GM10266 (cell line): ENCODE data around the gene AGPAT2.

Experiments used
- DNase-seq: peaks from one replicate; pipeline ENCODE4 v3.0.0; 2012; ENCODE audit errors: extremely low spot score
- TF ChIP-seq, protein P1 (sequence below): IDR thresholded peaks from 2 replicates; pipeline ENCODE4 v1.5.1; 2012; ENCODE audit warnings: mild to moderate bottlenecking, low read depth; ENCODE audit not compliant: control insufficient read depth, insufficient read depth; ENCODE audit errors: missing control alignments

The AGPAT2 gene

DNA sequence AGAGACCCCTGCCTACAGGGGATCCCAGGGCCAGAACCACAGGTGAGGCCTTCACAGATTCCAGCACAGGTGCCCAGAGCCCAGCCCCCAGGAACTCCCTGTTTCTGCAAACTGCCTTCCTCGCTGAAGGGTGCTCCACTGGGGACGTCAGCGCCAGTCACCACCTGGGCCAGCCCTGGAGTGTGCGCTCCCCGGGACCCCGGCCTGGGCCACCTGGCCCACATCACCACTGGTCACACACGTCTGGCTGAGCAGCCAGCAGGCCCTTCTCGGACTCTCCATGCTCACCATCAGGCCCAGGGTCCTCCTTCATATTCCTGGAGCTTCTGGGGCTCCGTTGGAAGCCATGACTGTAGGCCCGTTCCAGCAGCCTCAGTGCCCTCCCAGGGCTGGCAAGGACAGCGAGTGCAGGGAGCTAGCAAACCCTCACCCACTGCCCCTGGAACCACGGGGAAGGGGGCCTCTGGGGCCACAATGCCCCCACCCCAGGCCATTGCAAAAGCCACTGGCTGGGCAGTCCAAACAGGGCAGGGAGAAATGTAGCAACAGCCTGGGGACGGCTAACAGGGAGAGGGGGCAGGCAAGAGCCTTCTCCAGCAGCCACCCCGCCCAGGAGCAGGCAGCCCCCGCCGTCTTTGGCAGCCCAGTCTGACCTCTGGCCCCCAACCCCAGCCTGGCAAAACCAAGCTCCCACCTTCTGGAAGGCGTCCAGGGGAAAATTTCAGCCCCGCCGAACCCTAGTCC, 1.3 kb downstream of the AGPAT2 start:
- TF ChIP-seq, protein P1, sequence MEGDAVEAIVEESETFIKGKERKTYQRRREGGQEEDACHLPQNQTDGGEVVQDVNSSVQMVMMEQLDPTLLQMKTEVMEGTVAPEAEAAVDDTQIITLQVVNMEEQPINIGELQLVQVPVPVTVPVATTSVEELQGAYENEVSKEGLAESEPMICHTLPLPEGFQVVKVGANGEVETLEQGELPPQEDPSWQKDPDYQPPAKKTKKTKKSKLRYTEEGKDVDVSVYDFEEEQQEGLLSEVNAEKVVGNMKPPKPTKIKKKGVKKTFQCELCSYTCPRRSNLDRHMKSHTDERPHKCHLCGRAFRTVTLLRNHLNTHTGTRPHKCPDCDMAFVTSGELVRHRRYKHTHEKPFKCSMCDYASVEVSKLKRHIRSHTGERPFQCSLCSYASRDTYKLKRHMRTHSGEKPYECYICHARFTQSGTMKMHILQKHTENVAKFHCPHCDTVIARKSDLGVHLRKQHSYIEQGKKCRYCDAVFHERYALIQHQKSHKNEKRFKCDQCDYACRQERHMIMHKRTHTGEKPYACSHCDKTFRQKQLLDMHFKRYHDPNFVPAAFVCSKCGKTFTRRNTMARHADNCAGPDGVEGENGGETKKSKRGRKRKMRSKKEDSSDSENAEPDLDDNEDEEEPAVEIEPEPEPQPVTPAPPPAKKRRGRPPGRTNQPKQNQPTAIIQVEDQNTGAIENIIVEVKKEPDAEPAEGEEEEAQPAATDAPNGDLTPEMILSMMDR, result no peak
- no peak for DNase-seq

DNA sequence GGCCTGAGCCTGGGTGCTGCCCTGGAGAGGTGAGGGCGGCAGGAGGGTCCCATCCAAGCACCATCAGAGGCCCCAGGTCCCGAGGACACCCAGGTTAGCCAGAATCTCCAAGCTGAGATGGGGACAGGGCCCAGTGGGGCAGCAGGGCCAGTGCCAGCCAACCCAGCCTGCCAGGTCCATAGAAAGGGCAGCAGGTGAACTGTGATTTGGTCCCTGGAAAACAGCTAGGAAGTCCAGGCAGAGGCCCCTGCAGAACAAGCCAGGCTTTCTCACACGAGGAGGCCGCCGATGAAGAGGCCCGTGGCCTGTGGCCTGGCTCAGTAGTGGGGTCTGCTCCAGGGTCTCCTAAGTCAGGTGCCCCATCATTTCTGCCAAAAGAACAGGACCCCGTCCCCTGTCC, 2.0 kb downstream of the AGPAT2 start:
- TF ChIP-seq, protein P1, result no peak
- DNase-seq, result no peak

DNA sequence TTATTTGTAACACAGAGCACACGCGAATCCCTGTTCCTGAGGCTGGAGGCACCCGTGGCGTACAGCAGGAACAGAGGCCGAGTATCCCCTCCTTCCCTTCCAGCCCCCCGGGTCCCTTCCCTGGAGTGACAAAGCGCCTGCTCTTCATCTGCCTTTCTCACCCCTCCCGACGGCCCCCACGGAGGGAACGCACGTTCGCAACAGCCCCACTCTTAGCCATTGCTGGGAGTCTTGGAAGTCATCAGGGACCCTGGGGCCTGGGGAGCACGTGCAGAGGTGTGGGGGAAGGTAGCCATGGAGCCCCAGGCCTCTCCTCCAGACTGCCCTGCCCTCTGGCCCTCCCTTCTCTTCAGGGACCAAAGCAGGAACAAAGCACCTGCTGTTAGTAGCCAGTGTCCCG, 2.5 kb downstream of the AGPAT2 start:
- no peak for DNase-seq
- TF ChIP-seq, protein P1, result no peak

DNA sequence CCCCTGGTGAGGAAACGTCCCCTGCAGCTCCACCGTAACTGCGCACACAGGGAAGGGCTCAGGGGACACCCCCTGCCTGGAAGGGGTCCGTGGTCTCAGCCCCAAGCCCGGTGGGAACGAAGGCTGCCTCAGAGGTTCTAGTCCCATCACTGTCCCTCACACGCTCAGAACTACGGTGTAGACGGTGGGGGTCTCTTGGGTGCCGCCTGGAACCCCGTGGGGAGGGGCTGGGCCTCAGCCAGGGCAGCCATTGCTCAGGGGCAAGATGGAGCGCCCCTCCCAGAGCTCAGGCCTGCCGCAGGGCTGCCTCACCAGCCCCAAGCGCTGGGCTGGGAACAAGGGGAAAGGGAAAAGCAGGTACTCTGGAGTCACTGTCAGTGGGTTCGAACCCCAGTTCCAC, 2.9 kb downstream of the AGPAT2 start:
- TF ChIP-seq, protein P1, result no peak
- no peak for DNase-seq

DNA sequence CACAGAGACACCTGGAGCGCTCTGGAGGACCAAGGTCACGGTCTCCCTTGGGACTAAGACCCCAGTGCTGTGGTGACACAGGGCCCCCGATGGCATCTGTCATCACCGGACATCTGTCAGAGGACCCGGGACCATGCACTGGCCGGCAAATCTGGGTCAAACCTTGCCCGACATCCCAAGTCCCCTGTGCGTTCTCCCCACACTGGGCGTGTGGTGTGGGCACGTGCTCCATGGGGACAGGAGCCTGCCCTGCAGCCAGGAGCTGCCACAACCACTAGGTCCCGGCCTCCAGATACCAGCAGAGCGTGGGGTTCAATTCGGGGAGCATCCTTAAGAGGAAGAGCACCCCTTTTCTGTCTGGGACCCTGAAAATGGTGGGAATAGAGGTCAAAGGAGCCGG, 3.5 kb downstream of the AGPAT2 start:
- DNase-seq, result no peak
- TF ChIP-seq, protein P1, result no peak

DNA sequence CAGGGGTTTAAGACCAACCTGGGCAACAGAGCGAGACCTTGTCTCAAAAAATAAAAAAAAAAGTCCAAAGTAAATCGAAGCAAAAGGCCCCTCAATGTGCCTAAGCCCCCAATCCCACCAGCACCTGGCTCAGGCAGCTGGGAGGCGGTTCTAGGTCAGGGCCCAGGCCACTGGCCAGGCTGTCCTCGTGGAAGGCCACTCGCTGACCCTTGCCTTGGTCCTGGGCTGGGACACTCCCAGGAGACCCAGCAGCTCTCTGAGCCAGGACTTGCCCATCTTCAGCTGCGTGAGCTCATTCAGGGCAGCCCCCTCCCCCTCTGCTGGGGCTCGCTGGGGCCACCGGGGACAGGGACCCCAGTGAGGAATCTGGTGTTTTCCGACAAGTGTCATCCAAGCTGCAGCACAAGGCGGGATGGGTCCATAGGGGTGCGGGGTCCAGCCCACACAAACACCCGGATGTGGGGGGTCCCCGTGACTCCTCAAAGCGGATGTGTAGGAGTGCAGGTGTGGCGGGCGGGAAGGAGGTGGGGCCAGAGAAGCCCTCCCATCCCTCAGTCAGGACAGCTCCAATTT, 4.0 kb downstream of the AGPAT2 start:
- TF ChIP-seq, protein P1, result no peak
- DNase-seq, result no peak

DNA sequence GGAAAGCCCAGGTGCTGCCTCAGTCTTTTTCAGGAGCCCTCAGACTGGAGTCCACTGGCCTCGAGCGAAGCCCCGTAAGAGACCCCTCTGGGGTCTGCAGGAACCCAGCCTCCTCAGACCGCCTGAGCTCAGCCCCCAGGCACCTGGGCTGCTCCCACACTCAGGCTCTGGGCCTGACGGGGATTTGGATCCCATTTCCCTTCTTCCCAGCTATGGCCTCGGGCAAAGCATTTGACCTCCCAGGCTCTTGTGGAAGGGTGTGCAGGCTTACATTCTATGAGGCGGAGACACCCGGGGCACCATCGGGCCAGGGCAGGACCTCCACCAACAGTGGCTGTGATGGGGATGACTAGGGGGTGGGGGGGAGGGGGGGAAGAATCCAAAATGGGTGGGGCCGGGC, 4.5 kb downstream of the AGPAT2 start:
- TF ChIP-seq, protein P1, result no peak
- DNase-seq, result no peak
